ENCODE data around the gene PES1. TPM values are rescaled to one million over a fixed set of nuclear protein-coding genes. Genes with fewer than 3 reads are reported as not detected.
"Not testable (repeated sequence)": the region's sequence is repeated elsewhere in the genome, so short reads cannot be mapped to it uniquely, and the experiment has no call there.

PES1 gene
- total RNA-seq, 1 donor from 2014 or later: 47.0 TPM

GRCh38 chr22:30602049-30602448 lies 10.3 kb upstream of the PES1 start:
- no peak overlapping the region for H3K4me3 ChIP-seq
- intact Hi-C loops (cut with DNase I): no loop called here
- ATAC-seq (no peak), DNase-seq (no peak)
- no peaks in the 10 kb centered on the region for H3K36me3 ChIP-seq
- H3K27me3 ChIP-seq (ENCODE audit: low read depth): no peaks in the 10 kb centered on the region
- peaks cover 14% of the 10 kb centered on the region for H3K4me1 ChIP-seq
- H3K27ac ChIP-seq: no peak overlapping the region
- TF ChIP-seq, protein P1, sequence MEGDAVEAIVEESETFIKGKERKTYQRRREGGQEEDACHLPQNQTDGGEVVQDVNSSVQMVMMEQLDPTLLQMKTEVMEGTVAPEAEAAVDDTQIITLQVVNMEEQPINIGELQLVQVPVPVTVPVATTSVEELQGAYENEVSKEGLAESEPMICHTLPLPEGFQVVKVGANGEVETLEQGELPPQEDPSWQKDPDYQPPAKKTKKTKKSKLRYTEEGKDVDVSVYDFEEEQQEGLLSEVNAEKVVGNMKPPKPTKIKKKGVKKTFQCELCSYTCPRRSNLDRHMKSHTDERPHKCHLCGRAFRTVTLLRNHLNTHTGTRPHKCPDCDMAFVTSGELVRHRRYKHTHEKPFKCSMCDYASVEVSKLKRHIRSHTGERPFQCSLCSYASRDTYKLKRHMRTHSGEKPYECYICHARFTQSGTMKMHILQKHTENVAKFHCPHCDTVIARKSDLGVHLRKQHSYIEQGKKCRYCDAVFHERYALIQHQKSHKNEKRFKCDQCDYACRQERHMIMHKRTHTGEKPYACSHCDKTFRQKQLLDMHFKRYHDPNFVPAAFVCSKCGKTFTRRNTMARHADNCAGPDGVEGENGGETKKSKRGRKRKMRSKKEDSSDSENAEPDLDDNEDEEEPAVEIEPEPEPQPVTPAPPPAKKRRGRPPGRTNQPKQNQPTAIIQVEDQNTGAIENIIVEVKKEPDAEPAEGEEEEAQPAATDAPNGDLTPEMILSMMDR (IDR thresholded peaks at IDR 0.05): no peak
- no peaks in the 10 kb centered on the region for H3K9me3 ChIP-seq

DNA sequence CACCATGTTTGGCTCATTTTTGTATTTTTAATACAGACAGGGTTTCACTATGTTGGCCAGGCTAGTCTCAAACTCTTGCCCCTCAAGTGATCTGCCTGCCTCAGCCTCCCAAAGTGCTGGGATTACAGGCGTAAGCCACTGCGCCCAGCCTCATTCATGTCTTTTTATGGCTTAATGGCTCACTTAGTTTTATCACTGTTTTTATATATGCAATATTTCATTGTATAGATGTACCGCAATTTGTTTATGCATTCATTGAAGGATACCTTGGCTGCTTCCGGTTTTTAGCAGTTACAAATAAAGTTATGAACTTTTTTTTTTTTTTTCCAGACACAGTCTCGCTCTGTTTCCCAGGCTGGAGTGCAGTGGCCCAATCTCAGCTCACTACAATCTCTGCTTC lies 9.8 kb upstream of the PES1 start:
- Histone ChIP-seq H3K36me3 (no peaks in the 10 kb centered on the region), H3K4me3 (no peak overlapping the region), H3K9me3 (no peaks in the 10 kb centered on the region), H3K27me3 (ENCODE audit: low read depth) (no peaks in the 10 kb centered on the region), H3K4me1 (peaks cover 14% of the 10 kb centered on the region), H3K27ac (no peak overlapping the region)
- ATAC-seq: no peak
- no peak for DNase-seq
- intact Hi-C loops (cut with DNase I): no loop called here
- TF ChIP-seq, protein P1 (IDR thresholded peaks at IDR 0.05): no peak

GRCh38 chr22:30600921-30601320 lies 9.2 kb upstream of the PES1 start:
- H3K9me3 ChIP-seq: no peaks in the 10 kb centered on the region
- no peak overlapping the region for H3K27ac ChIP-seq
- H3K27me3 ChIP-seq (ENCODE audit: low read depth): no peaks in the 10 kb centered on the region
- TF ChIP-seq, protein P1 (IDR thresholded peaks at IDR 0.05): no peak
- ATAC-seq: no peak
- H3K4me1 ChIP-seq: peaks cover 11% of the 10 kb centered on the region
- H3K4me3 ChIP-seq: no peak overlapping the region
- DNase-seq: no peak
- H3K36me3 ChIP-seq: no peaks in the 10 kb centered on the region
- intact Hi-C loops (cut with DNase I): no loop called here

GRCh38 chr22:30598986-30599385 lies 7.3 kb upstream of the PES1 start:
- Histone ChIP-seq H3K4me1 (no peaks in the 10 kb centered on the region), H3K36me3 (no peaks in the 10 kb centered on the region), H3K9me3 (no peaks in the 10 kb centered on the region), H3K4me3 (no peak overlapping the region), H3K27me3 (ENCODE audit: low read depth) (no peaks in the 10 kb centered on the region), H3K27ac (no peak overlapping the region)
- intact Hi-C loops (cut with DNase I): no loop called here
- DNase-seq (no peak), ATAC-seq (no peak)
- TF ChIP-seq, protein P1 (IDR thresholded peaks at IDR 0.05): no peak

GRCh38 chr22:30596886-30597285 lies 5.2 kb upstream of the PES1 start:
- no peaks in the 10 kb centered on the region for H3K9me3 ChIP-seq
- intact Hi-C loops (cut with DNase I): no loop called here
- no peaks in the 10 kb centered on the region for H3K27me3 ChIP-seq (ENCODE audit: low read depth)
- DNase-seq (no peak), ATAC-seq (no peak)
- H3K4me1 ChIP-seq: peaks cover 4% of the 10 kb centered on the region
- H3K27ac ChIP-seq: no peak overlapping the region
- TF ChIP-seq, protein P1 (IDR thresholded peaks at IDR 0.05): no peak
- H3K36me3 ChIP-seq: no peaks in the 10 kb centered on the region
- H3K4me3 ChIP-seq: no peak overlapping the region

DNA sequence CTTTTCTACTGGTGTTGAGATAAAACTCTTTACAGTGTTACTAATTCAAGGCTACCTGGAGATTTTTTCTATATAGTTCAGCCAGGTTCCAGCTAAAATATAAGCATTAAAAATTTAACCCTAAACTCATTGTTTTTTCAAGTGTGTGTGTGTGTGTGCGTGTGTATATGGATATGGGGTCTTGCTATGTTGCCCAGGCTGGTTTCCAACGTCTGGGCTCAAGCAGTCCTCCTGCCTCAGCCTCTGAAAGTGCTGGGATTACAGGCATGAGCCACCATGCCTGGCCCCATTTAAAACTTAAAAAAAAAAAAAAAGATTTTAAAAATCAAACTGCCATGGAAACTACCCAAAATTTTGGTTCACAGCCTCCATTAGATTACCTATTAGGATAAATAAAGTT lies 4.5 kb upstream of the PES1 start:
- Histone ChIP-seq H3K27ac (no peak overlapping the region), H3K4me1 (peaks cover 5% of the 10 kb centered on the region), H3K36me3 (no peaks in the 10 kb centered on the region), H3K9me3 (no peaks in the 10 kb centered on the region), H3K4me3 (no peak overlapping the region), H3K27me3 (ENCODE audit: low read depth) (no peaks in the 10 kb centered on the region)
- intact Hi-C loops (cut with DNase I): no loop called here
- no peak for DNase-seq
- TF ChIP-seq, protein P1 (IDR thresholded peaks at IDR 0.05): no peak
- no peak for ATAC-seq

GRCh38 chr22:30592360-30592713 lies 627 bp upstream of the PES1 start:
- H3K27me3 ChIP-seq (ENCODE audit: low read depth); intact Hi-C loops (cut with DNase I); ATAC-seq; H3K9me3 ChIP-seq; DNase-seq: not testable (repeated sequence)
- Histone ChIP-seq H3K4me1 (peaks cover 20% of the 10 kb centered on the region), H3K4me3 (peak overlapping the region; percentile 86), H3K27ac (peak overlapping the region; percentile 82), H3K36me3 (peaks cover 22% of the 10 kb centered on the region)

Measured in lower lobe of right lung (tissue), 2 donors.